Activated CD4-positive, alpha-beta T cell treated with anti-CD3 and anti-CD28 coated beads, Interleukin-2, amount 50 U/mL, for 24 hours (primary cell): Measurements from ENCODE around the gene URI1.
"Not testable (repeated sequence)": the region's sequence is repeated elsewhere in the genome, so short reads cannot be mapped to it uniquely, and the experiment has no call there.

ENCODE experiments used
- DNase-seq, 2 donors: peaks; one replicate each; pipeline ENCODE4 v3.0.0-alpha.2; 2020; ENCODE audit warnings: low read depth in 1 of 2, low spot score in 1 of 2

The URI1 gene, protein sequence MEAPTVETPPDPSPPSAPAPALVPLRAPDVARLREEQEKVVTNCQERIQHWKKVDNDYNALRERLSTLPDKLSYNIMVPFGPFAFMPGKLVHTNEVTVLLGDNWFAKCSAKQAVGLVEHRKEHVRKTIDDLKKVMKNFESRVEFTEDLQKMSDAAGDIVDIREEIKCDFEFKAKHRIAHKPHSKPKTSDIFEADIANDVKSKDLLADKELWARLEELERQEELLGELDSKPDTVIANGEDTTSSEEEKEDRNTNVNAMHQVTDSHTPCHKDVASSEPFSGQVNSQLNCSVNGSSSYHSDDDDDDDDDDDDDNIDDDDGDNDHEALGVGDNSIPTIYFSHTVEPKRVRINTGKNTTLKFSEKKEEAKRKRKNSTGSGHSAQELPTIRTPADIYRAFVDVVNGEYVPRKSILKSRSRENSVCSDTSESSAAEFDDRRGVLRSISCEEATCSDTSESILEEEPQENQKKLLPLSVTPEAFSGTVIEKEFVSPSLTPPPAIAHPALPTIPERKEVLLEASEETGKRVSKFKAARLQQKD

DNA sequence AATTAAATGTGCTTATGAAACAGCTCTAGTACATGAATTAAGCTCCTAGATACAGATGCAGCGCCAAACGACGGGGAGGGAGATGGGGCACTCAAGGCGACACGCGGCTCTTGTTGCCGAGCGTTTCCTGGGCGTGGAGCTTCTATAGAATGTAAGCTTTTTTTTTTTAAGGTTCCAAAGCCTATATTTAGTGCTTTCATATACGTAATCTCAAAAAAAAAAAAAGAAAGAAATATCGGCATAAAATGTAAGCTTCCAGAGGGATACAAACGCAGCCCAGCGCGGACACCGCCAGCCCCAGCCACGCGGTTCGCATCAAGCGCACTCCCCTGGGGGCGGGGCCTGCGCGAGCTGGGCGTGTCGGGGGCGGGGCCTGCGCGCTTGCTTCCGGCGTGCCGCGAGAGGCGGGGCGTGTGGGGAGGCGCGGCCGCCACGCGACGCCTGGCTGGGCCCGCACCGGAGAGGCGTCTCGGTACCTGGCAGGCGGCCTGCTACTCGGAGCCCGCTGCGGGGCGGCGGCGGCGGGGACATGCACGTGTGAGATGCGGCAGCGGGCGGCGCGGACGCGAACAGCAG lies at the start of gene URI1:
URI1 (plus strand) TSS at position 412 of the 576 bp plus-strand sequence. CDS start 309 bp downstream, outside the sequence.
- DNase-seq, result peak; percentile 92 to 98

GRCh38 chr19:29893606-29894284 lies 48.3 kb upstream of the URI1 start:
- DNase-seq, result no peak

DNA sequence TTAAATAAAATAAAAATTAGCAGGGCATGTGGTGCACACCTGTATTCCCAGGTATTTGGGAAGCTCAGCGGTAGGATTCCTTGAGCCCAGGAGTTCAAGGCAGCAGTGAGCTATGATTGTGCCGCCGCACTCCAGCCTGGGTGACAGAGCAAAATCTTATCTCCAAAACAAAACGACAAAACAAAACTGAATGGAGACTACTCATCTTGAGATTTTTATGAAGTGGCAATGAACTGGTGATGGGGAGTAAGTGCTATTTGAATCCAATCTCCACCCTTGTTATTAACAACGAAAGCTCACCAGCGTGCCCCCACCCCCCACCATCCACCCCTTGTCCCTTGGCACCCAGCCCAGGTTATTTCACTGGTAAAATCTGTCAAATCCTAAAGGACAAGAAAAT lies 45.2 kb upstream of the URI1 start:
- no peak for DNase-seq

- DNase-seq, result no peak
Observed at GRCh38 chr19:29897466-29897865, 44.6 kb upstream of the URI1 start.

- DNase-seq, result no peak
Observed at GRCh38 chr19:29904017-29904416, 38.0 kb upstream of the URI1 start.

DNA sequence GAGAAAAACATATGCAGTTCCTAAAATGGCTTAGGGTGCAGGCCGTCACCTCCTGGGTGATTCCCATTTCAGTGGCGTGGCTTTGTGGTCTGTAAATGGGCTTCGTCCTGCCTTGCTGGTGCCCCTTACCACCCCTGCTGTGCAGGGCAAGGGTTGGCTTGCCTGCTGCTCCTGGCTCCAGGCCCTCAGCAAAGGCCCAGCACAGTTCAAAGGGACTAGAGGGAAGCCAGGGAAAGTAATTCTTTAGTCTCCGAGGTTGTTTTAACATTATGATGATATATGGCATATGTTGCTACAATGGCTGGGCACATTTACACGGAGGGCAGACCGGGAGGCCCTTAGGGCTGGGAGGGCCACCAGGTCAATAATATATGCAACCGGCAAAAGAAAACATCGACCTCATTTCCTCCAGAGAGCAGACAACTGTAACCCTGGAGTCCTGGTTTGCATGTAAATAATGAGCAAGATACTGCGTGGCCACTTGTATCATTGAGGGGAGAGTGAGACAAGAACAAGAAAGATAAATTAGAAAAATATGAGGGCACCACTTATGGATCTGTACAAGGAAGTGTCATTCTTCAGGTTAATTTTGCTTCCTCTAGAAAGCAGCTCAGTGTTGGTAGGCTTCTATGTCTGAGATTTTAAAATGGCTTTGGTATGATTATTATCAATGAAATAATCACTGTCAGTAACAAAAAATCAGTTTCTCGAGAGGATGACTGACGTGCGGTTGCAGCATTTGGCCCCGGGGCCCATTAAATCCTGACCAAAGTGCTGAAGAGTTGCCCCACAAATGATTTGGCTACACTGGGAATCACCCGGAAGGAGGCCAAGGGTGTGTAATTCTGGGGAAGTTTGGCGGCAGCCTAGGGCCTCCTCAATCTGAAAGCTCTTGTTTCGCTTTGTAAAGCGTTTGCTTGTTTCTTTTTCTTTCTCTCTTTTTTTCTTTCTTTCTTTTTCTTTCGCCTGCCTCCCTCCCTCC lies 32.8 kb upstream of the URI1 start:
- no peak for DNase-seq

GRCh38 chr19:29914933-29915332 lies 27.1 kb upstream of the URI1 start:
- DNase-seq, result no peak

DNA sequence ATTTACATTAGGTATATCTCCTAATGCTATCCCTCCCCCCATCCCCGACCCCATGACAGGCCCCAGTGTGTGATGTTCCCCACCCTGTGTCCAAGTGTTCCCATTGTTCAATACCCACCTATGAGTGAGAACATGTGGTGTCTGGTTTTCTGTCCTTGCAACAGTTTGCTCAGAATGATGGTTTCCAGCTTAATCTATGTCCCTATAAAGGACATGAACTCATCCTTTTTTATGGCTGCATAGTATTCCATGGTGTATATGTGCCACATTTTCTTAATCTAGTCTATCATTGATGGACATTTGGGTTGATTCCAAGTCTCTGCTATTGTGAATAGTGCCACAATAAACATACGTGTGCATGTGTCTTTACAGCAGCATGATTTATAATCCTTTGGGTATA lies 26.2 kb upstream of the URI1 start:
- not testable (repeated sequence) for DNase-seq

DNA sequence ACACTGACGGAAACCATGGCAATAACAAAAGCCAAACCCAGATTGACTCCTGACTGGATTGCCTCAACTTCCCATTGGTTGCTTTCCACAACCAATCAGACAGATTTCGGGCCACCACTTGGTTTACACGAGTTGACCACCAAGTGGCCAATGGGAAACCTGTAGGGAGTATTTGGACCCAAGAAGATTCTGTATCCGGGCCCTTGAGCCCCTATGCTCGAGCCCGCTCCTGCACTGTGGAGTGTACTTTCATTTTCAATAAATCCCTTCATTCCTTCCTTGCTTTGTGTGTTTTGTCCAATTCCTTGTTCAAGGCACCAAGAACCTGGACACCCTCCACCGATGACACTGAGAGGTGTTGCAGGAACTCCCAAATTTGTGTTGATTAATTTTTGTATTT lies 24.1 kb upstream of the URI1 start:
- DNase-seq, result no peak

- DNase-seq, result no peak
Observed at GRCh38 chr19:29918891-29919290, 23.1 kb upstream of the URI1 start.

DNA sequence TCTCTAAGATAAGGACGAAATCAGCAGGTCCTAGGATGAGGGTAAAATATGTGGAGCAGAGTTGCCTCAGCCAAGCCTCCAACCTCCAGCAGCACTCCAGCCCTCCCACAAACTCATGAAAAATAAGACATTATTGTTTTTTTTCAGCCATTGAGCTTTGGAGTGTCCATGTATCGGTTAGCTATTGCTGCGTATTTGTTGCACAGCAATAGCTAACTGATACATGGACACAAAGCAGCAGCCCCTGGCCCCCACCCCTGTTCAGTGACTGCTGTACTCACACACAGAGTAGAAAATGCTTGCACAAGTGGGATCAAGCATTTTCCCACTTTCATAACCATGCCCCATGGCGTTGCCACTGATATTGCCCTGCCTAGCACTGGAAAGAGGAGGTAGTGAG lies 19.1 kb upstream of the URI1 start:
- DNase-seq, result no peak

DNA sequence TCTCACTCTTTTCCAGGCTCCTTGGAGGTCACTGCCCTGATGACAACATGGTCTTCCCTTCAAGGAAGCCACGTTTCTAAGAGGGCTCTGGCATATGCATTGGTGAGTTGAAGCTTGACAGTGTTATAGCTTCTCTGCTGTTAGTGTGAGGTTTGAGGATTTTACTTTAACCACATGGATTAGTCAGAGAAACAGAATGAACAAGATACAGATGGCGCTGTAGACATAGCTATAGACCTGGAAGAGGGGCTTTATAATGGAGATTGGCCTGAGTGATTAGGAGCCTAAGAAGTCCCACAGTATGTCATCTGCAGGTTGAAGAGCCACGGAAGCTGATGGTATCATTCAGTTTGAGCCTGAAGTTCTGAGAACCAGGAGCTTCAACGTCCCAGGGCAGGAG lies 18.4 kb upstream of the URI1 start:
- DNase-seq, result no peak

DNA sequence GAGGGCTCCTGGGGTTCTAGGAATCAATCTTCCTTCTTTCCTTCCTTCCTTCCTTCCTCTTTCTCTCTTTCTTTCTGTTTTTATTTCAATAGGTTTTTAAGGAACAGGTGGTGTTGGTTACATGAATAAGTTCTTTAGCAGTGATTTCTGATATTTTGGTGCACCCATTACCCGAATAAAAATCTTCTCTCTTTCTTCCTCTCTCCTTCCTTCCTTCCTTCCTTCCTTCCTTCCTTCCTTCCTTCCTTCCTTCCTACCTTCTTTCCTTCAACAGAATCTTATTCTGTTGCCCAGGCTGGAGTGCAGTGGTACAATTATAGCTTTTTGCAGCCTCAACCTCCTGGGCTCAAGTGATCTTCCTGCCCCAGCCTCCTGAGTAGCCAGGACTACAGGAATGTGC lies 16.0 kb upstream of the URI1 start:
- no peak for DNase-seq

GRCh38 chr19:29926801-29927200 lies 15.2 kb upstream of the URI1 start:
- no peak for DNase-seq

- DNase-seq, result no peak
Observed at GRCh38 chr19:29927944-29928625, 14.0 kb upstream of the URI1 start.

DNA sequence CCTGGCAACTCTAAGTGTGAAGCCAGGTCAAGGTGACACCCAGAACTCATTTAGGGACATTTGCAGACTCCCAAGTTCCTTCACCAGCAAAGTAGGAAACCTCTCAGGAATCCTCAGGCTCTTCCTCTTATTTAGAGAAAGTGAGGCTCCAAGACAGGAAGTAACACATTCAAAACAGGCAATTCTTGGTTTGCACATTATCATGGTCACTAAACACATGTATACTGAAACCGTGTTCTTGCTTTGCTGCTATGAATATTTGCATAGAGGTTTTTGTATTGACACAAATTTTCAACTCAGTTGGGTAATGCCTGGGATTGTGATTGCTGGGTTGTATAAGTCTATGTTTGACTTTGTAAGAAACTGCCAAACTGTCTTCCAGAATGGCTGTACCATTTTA lies 13.2 kb upstream of the URI1 start:
- no peak for DNase-seq

- no peak for DNase-seq
Observed at GRCh38 chr19:29934257-29934656, 7.8 kb upstream of the URI1 start.

DNA sequence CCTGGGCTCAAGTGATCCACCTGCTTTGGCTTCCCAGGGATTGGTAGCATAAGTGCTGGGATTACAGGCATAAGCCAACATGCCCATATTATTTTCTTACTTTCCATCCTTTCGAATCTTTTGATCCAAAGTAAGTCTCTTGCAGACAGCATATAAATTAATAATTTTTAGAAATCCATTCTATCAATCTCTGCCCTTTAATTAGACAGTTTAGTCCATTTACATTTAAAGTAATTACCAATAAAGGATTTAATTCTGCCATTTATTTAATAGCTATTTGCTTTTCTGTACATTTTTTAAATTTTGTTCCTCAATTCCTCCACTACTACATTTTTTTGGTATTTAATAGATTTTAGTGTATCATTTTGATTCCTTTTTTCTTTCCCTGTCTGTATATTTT lies 7.3 kb upstream of the URI1 start:
- no peak for DNase-seq

- no peak for DNase-seq
Observed at GRCh38 chr19:29936409-29936808, 5.6 kb upstream of the URI1 start.

DNA sequence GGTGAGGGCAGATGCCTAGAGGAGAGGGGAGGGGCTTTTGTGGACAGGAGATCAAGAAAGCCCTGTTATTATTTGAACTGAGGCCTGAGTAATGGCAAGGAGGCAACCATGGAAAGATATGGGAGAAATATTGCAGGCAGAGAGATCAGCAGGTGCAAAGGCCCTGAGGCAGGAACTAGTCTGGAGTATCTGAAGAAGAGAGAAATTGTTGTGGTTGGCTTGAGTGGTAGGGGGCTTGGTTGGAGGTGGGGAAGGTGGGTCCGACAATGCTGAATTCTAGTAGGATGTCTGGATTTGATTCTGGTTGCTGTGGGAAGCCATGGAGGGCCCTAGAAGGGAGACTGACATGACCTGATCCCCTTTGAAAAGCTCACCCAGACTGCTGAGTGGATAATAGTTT lies 2.4 kb upstream of the URI1 start:
- DNase-seq, result no peak
